Muscle layer of duodenum (tissue), 2 donors: ENCODE data around the gene CCDC85C.

ENCODE experiments used
- H3K27ac ChIP-seq: one replicate; pipeline ENCODE4 v1.7.0; 2013; ENCODE audit warnings: mild to moderate bottlenecking, low read length
- H3K27me3 ChIP-seq: one replicate; pipeline ENCODE4 v1.7.0; 2013; ENCODE audit warnings: low read depth, mild to moderate bottlenecking, control low read depth, low read length
- H3K36me3 ChIP-seq, 2 donors: one replicate each; pipeline ENCODE4 v1.7.0; 2013; ENCODE audit warnings: low read length in 2 of 2, control low read depth in 1 of 2, mild to moderate bottlenecking in 1 of 2; ENCODE audit not compliant: insufficient read depth in 2 of 2, control insufficient read depth in 1 of 2
- H3K4me1 ChIP-seq, 2 donors: one replicate each; pipeline ENCODE4 v1.7.0; 2013; ENCODE audit warnings: low read length in 2 of 2, mild to moderate bottlenecking in 2 of 2, control low read depth in 1 of 2, moderate library complexity in 1 of 2; ENCODE audit not compliant: insufficient read depth in 2 of 2, control insufficient read depth in 1 of 2
- H3K4me3 ChIP-seq, 2 donors: one replicate each; pipeline ENCODE4 v1.7.0; 2013; ENCODE audit warnings: low read length in 2 of 2, low read depth in 1 of 2, mild to moderate bottlenecking in 1 of 2
- H3K9me3 ChIP-seq, 2 donors: one replicate each; pipeline ENCODE4 v1.7.0; 2013; ENCODE audit warnings: low read length in 2 of 2, control low read depth in 1 of 2, mild to moderate bottlenecking in 1 of 2; ENCODE audit not compliant: control insufficient read depth in 1 of 2
- donor health status: healthy.

Gene CCDC85C

GRCh38 chr14:99574099-99574880, 29.7 kb downstream of the CCDC85C start:
- H3K27me3 ChIP-seq, result no peaks in the 10 kb centered on the region
- no peaks in the 10 kb centered on the region for H3K36me3 ChIP-seq
- H3K9me3 ChIP-seq, result no peaks in the 10 kb centered on the region
- peak overlapping the region; percentile 64 for H3K27ac ChIP-seq
- H3K4me1 ChIP-seq, result peaks cover 31 to 95% of the 10 kb centered on the region in 2 donors
- peak overlapping the region in 1 of 2 donors; percentile 34 for H3K4me3 ChIP-seq

DNA sequence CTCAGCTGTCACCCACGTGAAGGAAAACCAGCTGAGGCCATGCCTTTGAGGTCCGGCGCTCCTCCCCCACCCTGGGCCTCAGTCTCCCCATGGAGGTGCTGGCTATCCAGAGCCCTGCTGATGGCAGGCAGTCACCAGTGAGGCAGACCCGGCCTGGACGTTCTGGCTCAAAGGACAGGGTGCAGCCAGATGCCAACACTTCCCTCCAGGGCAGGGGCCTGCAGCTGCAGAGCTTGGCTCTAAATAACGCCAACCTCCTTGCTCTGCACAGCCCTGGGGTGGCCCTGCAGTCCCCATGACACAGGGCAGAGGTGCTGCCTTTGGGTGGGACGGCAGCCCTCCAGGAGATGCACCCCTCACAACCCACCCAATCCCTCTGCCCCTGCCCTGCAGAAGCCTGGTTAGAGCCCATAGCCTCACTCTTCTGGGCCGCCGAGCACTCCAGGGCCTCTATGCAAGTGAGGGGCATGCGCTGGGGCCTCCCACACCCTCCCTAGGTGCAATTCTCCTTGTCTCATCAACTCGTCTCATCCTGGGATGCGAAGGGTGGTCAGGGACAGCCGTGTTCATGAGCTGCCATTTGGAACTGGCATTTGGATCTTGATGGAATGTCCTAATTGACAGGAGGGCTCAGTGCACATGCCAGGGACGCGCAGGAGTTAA, 30.4 kb downstream of the CCDC85C start:
- H3K27ac ChIP-seq, result no peak overlapping the region
- no peaks in the 10 kb centered on the region for H3K36me3 ChIP-seq
- peaks cover 27 to 95% of the 10 kb centered on the region in 2 donors for H3K4me1 ChIP-seq
- no peaks in the 10 kb centered on the region for H3K27me3 ChIP-seq
- no peaks in the 10 kb centered on the region for H3K9me3 ChIP-seq
- H3K4me3 ChIP-seq, result no peak overlapping the region

DNA sequence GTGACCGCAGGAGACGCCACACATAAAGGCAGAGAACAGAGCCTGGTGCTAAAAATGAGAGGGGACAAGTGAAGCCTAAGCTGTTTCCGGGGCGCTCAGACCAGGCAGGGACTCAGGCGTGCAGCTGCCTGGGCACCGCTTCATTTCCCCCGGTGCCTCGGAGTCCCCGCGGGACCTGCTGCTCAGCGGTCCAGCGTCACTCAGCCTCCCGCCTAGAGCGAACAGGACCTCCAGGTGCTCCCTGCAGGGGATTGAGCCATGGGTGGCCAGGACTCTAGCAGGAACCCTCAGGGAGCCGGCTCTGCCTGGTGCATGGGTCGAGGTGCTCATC, 31.0 kb downstream of the CCDC85C start:
- Histone ChIP-seq H3K27ac (no peak overlapping the region), H3K27me3 (no peaks in the 10 kb centered on the region), H3K4me1 (peaks cover 26 to 95% of the 10 kb centered on the region in 2 donors), H3K36me3 (no peaks in the 10 kb centered on the region), H3K9me3 (no peaks in the 10 kb centered on the region), H3K4me3 (no peak overlapping the region)

DNA sequence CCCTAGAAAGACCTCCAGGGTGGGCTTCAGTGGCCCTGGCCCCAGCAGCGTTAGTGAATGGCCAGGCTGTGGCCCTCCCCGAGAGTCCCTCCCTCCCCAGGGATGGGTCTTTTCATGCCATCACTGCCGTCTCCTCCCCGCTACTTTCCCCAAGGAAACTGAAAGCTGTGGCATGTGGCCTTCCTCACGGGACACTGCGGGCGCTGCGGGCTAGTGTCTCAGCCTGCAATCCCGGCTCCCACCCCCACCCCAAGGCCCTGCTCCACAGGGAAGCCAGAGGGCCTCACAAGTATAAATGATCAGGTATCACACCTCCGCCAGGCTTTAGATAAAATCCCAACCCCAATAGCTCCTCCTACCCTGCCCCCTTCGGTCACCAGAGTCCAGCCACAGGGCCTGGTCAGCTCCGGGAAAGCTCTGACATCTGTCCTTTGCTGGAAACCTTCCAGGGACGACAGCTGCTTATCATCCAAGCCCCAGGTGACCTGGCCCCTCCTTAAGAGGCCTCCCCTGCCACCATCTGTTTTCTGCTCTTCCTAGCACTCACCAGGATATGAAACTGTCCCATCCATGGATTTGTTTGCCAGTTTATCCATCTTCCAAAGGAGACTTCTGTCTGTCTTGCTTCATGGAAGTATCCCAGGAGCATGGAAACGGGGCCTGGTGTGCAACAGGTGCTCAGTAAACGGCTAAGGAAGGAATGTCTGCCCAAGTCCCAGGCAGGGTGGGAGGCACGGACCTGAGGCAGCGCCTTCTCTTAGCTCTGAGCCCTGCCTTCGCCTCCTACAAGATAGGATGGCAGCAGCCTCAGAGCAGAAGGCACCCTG, 31.6 kb downstream of the CCDC85C start:
- Histone ChIP-seq H3K36me3 (no peaks in the 10 kb centered on the region), H3K27ac (no peak overlapping the region), H3K9me3 (no peaks in the 10 kb centered on the region), H3K4me1 (peaks cover 26 to 99% of the 10 kb centered on the region in 2 donors), H3K4me3 (no peak overlapping the region), H3K27me3 (no peaks in the 10 kb centered on the region)

- Histone ChIP-seq H3K36me3 (no peaks in the 10 kb centered on the region), H3K27ac (no peak overlapping the region), H3K4me3 (no peak overlapping the region), H3K4me1 (peaks cover 20 to 99% of the 10 kb centered on the region in 2 donors), H3K27me3 (no peaks in the 10 kb centered on the region), H3K9me3 (no peaks in the 10 kb centered on the region)
Measured at GRCh38 chr14:99571303-99571986, 32.6 kb downstream of the CCDC85C start.

- H3K27ac ChIP-seq, result no peak overlapping the region
- no peaks in the 10 kb centered on the region for H3K9me3 ChIP-seq
- H3K4me3 ChIP-seq, result no peak overlapping the region
- no peaks in the 10 kb centered on the region for H3K36me3 ChIP-seq
- H3K4me1 ChIP-seq, result peaks cover 13 to 98% of the 10 kb centered on the region in 2 donors
- no peaks in the 10 kb centered on the region for H3K27me3 ChIP-seq
Measured at GRCh38 chr14:99570544-99571302, 33.3 kb downstream of the CCDC85C start.

GRCh38 chr14:99569725-99570543, 34.1 kb downstream of the CCDC85C start:
- Histone ChIP-seq H3K4me3 (no peak overlapping the region), H3K27me3 (no peaks in the 10 kb centered on the region), H3K9me3 (no peaks in the 10 kb centered on the region), H3K27ac (no peak overlapping the region), H3K36me3 (no peaks in the 10 kb centered on the region), H3K4me1 (peaks cover 15 to 98% of the 10 kb centered on the region in 2 donors)

DNA sequence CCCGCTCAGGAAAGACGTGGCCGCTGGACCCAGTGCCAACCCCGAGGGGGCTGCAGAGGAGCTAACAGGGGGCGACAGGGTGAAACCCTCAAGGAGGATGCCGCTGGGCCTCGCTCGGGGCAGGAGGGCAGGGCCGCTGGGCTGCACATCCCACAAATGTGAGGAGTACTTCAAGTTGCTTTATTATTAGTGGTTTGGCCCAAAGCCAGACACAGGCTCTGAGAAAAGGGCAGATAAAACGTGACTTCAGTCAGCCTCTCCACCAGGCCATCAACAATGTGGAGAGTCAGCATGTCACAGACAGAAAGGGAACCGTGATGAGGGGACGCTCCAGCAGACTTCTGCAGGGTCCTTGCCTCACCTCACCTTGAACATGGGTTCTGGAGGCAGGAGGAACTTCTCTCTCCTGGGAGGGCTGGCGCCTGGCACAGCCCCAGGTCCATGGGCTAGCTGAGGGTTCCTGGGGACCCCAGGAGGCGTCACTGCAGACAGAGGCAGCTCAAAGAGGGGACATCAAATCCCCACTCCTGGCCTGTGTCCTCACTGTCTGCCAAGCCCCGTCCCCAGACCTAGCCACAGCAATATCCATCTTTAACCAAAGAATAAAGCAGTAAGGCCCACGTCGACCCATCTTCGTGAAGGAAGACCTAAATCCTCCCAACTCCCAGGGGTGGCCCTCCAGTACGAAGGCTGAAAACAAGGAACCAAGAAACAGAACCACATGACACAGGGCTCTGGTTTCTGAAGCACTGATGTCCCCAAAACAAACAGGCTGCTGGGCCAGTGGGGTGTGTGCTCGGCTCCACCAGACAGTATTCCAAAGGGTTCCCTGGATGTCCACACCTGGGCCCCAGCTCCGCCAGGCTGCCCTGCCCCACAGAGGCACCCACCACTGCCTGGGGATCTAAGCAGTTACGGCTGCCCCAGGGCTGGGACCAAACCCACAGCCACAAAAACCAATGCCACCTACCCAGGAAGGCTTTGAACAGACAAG, 35.1 kb downstream of the CCDC85C start:
- Histone ChIP-seq H3K4me1 (peaks cover 11 to 98% of the 10 kb centered on the region in 2 donors), H3K27ac (no peak overlapping the region), H3K9me3 (no peaks in the 10 kb centered on the region), H3K36me3 (no peaks in the 10 kb centered on the region), H3K4me3 (no peak overlapping the region), H3K27me3 (no peaks in the 10 kb centered on the region)
